GM13976 (cell line): ENCODE data around the gene ASAP2.

ENCODE experiments used
- DNase-seq: peaks from one replicate; pipeline ENCODE4 v3.0.0; 2012; ENCODE audit warnings: low spot score
- CTCF ChIP-seq: IDR thresholded peaks from 2 replicates; pipeline ENCODE4 v1.5.1; 2012; ENCODE audit warnings: borderline replicate concordance, mild to moderate bottlenecking; ENCODE audit not compliant: insufficient read depth; ENCODE audit errors: extremely low read depth, missing control alignments, control extremely low read depth
- in situ Hi-C: fragments of 300-500 bp; cut with MboI; formaldehyde crosslinking; loops from one replicate; pipeline ENCODE4 v1.12.0; 2022; ENCODE audit warnings: low sequenced_read_pairs, mixed read lengths, inconsistent platforms; ENCODE audit not compliant: unreplicated experiment

Gene ASAP2

GRCh38 chr2:9355716-9356115 is 149.1 kb downstream of the ASAP2 start:
- in situ Hi-C loops: no loop called here
- DNase-seq: no peak
- no peak for TF ChIP-seq CTCF

GRCh38 chr2:9356261-9356660 is 149.6 kb downstream of the ASAP2 start:
- TF ChIP-seq CTCF: no peak
- no peak for DNase-seq
- in situ Hi-C loops: no loop called here

- no peak for DNase-seq
- in situ Hi-C loops: no loop called here
These were observed 152.2 kb downstream of the ASAP2 start for GRCh38 chr2:9358846-9359245.

GRCh38 chr2:9359463-9359862 is 152.9 kb downstream of the ASAP2 start:
- TF ChIP-seq CTCF: no peak
- DNase-seq: no peak
- in situ Hi-C loops: no loop called here

More at GRCh38 chr2:9358846-9359245, 152.2 kb downstream of the ASAP2 start:
- no peak for TF ChIP-seq CTCF

- no peak for TF ChIP-seq CTCF
- in situ Hi-C loops: no loop called here
These were observed 153.5 kb downstream of the ASAP2 start for GRCh38 chr2:9360110-9360509.

GRCh38 chr2:9360701-9361100 is 154.1 kb downstream of the ASAP2 start:
- in situ Hi-C loops: no loop called here
- no peak for DNase-seq
- no peak for TF ChIP-seq CTCF

More at GRCh38 chr2:9360110-9360509, 153.5 kb downstream of the ASAP2 start:
- no peak for DNase-seq

GRCh38 chr2:9364373-9364772 is 157.8 kb downstream of the ASAP2 start:
- no peak for TF ChIP-seq CTCF
- in situ Hi-C loops: no loop called here
- DNase-seq: no peak
